ENCODE measurements around the gene ISL2.

DNA sequence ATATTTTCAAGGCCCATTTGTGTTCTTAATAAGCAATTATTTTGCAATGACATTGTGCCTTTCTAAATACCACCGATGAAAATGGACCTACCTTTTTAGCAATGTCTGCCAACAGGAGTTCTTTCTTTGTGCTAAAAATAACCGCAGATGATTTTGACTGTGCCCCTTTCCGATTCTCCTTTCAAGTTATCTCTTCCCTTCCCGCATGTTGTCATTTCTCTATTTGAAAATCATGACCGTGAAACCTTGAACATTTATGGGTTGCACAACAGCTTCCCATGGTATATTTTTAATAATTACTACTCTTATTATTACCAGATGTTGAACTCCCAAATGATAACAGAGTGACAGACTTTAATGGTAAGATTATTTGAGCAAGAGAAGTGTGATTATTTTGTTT, 15.0 kb upstream of the ISL2 start:
- TF ChIP-seq POLR2A (IDR thresholded peaks at IDR 0.05), result no peak
- TF ChIP-seq, protein P1, sequence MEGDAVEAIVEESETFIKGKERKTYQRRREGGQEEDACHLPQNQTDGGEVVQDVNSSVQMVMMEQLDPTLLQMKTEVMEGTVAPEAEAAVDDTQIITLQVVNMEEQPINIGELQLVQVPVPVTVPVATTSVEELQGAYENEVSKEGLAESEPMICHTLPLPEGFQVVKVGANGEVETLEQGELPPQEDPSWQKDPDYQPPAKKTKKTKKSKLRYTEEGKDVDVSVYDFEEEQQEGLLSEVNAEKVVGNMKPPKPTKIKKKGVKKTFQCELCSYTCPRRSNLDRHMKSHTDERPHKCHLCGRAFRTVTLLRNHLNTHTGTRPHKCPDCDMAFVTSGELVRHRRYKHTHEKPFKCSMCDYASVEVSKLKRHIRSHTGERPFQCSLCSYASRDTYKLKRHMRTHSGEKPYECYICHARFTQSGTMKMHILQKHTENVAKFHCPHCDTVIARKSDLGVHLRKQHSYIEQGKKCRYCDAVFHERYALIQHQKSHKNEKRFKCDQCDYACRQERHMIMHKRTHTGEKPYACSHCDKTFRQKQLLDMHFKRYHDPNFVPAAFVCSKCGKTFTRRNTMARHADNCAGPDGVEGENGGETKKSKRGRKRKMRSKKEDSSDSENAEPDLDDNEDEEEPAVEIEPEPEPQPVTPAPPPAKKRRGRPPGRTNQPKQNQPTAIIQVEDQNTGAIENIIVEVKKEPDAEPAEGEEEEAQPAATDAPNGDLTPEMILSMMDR (IDR thresholded peaks at IDR 0.05), result no peak
- no peak for TF ChIP-seq POLR2AphosphoS5 (IDR thresholded peaks at IDR 0.05)

Data from prostate gland (tissue), 2 donors.